ENCODE measurements around the gene HSD17B1.
A peak's percentile ranks its signal among the peaks of the same experiment; 100 is the strongest.

The HSD17B1 gene

GRCh38 chr17:42563950-42564349 is 11.2 kb downstream of the HSD17B1 start:
- H3K4me3 ChIP-seq (ENCODE audit: low read length) = no peak overlapping the region
- peaks cover 13% of the 10 kb centered on the region; the same call in 1 of the 2 replicates for H3F3A ChIP-seq (ENCODE audit: insufficient read depth, low read length)
- H3K79me2 ChIP-seq (ENCODE audit: low read length) = peaks cover 55% of the 10 kb centered on the region

GRCh38 chr17:42564815-42565522 is 12.2 kb downstream of the HSD17B1 start:
- H3K4me3 ChIP-seq (ENCODE audit: low read length) = no peak overlapping the region
- H2AFZ ChIP-seq (ENCODE audit: low read length) = no peak overlapping the region
- no peak for DNase-seq
- no peaks in the 10 kb centered on the region for H3K9me2 ChIP-seq (replicated peaks; ENCODE audit: insufficient read depth, low read length)
- no peak overlapping the region for H3K9ac ChIP-seq (ENCODE audit: low read length)
- no peaks in the 10 kb centered on the region for H3K9me3 ChIP-seq (replicated peaks; ENCODE audit: insufficient read depth, low read length)
- 0 out of 2 replicates have a peak, but pooled peaks cover 3% of the 10 kb centered on the region for H3K36me3 ChIP-seq (replicated peaks; ENCODE audit: insufficient read depth, low read length)
- H3K4me2 ChIP-seq (ENCODE audit: low read depth, low read length) = no peak overlapping the region
- H3F3A ChIP-seq (ENCODE audit: insufficient read depth, low read length) = peaks cover 15% of the 10 kb centered on the region
- H4K20me1 ChIP-seq (ENCODE audit: insufficient read depth, low read length) = no peaks in the 10 kb centered on the region
- no peak for TF ChIP-seq EZH2 (optimal IDR thresholded peaks at IDR 0.05; ENCODE audit: low read depth, low read length)
- TF ChIP-seq EZH2phosphoT487 (IDR thresholded peaks at IDR 0.05; ENCODE audit: low read length) = no peak
- TF ChIP-seq CTCF (IDR thresholded peaks at IDR 0.05; ENCODE audit: low read length) = no peak
- H3K27me3 ChIP-seq (replicated peaks; ENCODE audit: insufficient read depth, low read length) = no peaks in the 10 kb centered on the region
- peaks cover 64% of the 10 kb centered on the region for H3K79me2 ChIP-seq (ENCODE audit: low read length)
- peaks cover 17% of the 10 kb centered on the region for H3K4me1 ChIP-seq (ENCODE audit: low read length)
- no peak overlapping the region for H3K27ac ChIP-seq (ENCODE audit: low read length)

More at GRCh38 chr17:42563950-42564349, 11.2 kb downstream of the HSD17B1 start:
- H3K4me1 ChIP-seq (ENCODE audit: low read length) = peaks cover 17% of the 10 kb centered on the region
- TF ChIP-seq EZH2 (optimal IDR thresholded peaks at IDR 0.05; ENCODE audit: low read depth, low read length) (no peak), CTCF (IDR thresholded peaks at IDR 0.05; ENCODE audit: low read length) (no peak), EZH2phosphoT487 (IDR thresholded peaks at IDR 0.05; ENCODE audit: low read length) (no peak)
- H3K9ac ChIP-seq (ENCODE audit: low read length) = no peak overlapping the region
- no peaks in the 10 kb centered on the region for H3K9me3 ChIP-seq (replicated peaks; ENCODE audit: insufficient read depth, low read length)
- no peak overlapping the region for H3K27ac ChIP-seq (ENCODE audit: low read length)
- no peak overlapping the region for H2AFZ ChIP-seq (ENCODE audit: low read length)
- 0 out of 2 replicates have a peak, but pooled peaks cover 3% of the 10 kb centered on the region for H3K36me3 ChIP-seq (replicated peaks; ENCODE audit: insufficient read depth, low read length)
- H3K27me3 ChIP-seq (replicated peaks; ENCODE audit: insufficient read depth, low read length) = no peaks in the 10 kb centered on the region
- H3K4me2 ChIP-seq (ENCODE audit: low read depth, low read length) = peak overlapping the region; percentile 90; the same call in 1 of the 2 replicates
- no peak for DNase-seq
- no peaks in the 10 kb centered on the region for H4K20me1 ChIP-seq (ENCODE audit: insufficient read depth, low read length)
- H3K9me2 ChIP-seq (replicated peaks; ENCODE audit: insufficient read depth, low read length) = no peaks in the 10 kb centered on the region

GRCh38 chr17:42565523-42566214 is 12.9 kb downstream of the HSD17B1 start:
- Histone ChIP-seq H3K79me2 (ENCODE audit: low read length) (peaks cover 69% of the 10 kb centered on the region), H3K27me3 (replicated peaks; ENCODE audit: insufficient read depth, low read length) (no peaks in the 10 kb centered on the region)

More at GRCh38 chr17:42565523-42566214, 12.9 kb downstream of the HSD17B1 start:
- no peak for TF ChIP-seq CTCF (IDR thresholded peaks at IDR 0.05; ENCODE audit: low read length)
- no peak for TF ChIP-seq EZH2phosphoT487 (IDR thresholded peaks at IDR 0.05; ENCODE audit: low read length)
- TF ChIP-seq EZH2 (optimal IDR thresholded peaks at IDR 0.05; ENCODE audit: low read depth, low read length) = no peak
- H3K9ac ChIP-seq (ENCODE audit: low read length) = no peak overlapping the region
- no peaks in the 10 kb centered on the region for H3K9me3 ChIP-seq (replicated peaks; ENCODE audit: insufficient read depth, low read length)
- H3F3A ChIP-seq (ENCODE audit: insufficient read depth, low read length) = peaks cover 15% of the 10 kb centered on the region; the same call in 1 of the 2 replicates
- H3K9me2 ChIP-seq (replicated peaks; ENCODE audit: insufficient read depth, low read length) = no peaks in the 10 kb centered on the region
- no peak overlapping the region for H3K4me3 ChIP-seq (ENCODE audit: low read length)
- H3K4me1 ChIP-seq (ENCODE audit: low read length) = peaks cover 17% of the 10 kb centered on the region
- no peak for DNase-seq
- H3K36me3 ChIP-seq (replicated peaks; ENCODE audit: insufficient read depth, low read length) = 0 out of 2 replicates have a peak, but pooled peaks cover 3% of the 10 kb centered on the region
- H3K4me2 ChIP-seq (ENCODE audit: low read depth, low read length) = no peak overlapping the region
- H2AFZ ChIP-seq (ENCODE audit: low read length) = no peak overlapping the region
- H3K27ac ChIP-seq (ENCODE audit: low read length) = no peak overlapping the region
- no peaks in the 10 kb centered on the region for H4K20me1 ChIP-seq (ENCODE audit: insufficient read depth, low read length)
